Panc1 (cell line): ENCODE measurements around the gene SLX9. TPM values are rescaled to one million over a fixed set of nuclear protein-coding genes. Genes with fewer than 3 reads are reported as not detected.

Experiments used
- ATAC-seq: fragments of 200-7000 bp; cut with Tn5 transposase; 2 replicates; pipeline ENCODE4 v1.9.1; 2020; ENCODE audit warnings: mild to moderate bottlenecking, moderate library complexity
- BruUV-seq: library from RNA; stranded (reverse); fragments of 400-500 nt; replicated peaks from 2 replicates; lab custom pipeline; 2021; lab: Mats Ljungman, UMichigan
- CTCF ChIA-PET: fragments of 300-600 bp; sonication (Branson Sonifier 250); formaldehyde crosslinking; loops from one replicate; lab custom pipeline; 2022; ENCODE audit warnings: antibody characterized with exemption; lab: Charles Lee
- POLR2A ChIA-PET: fragments of 300-600 bp; sonication (Branson Sonifier 250); formaldehyde crosslinking; loops from one replicate; lab custom pipeline; 2022; ENCODE audit warnings: antibody characterized with exemption; lab: Charles Lee
- DNase-seq: peaks from one replicate; pipeline ENCODE4 v3.0.0-alpha.2; 2010; ENCODE audit warnings: low read depth, low spot score
- H3K27ac ChIP-seq: 2 replicates; pipeline ENCODE4 v1.5.1; 2011; ENCODE audit warnings: mild to moderate bottlenecking, low read length, inconsistent platforms
- H3K27me3 ChIP-seq: fragments of 200-500 bp; sonication (Bioruptor generic); 2 replicates; pipeline ENCODE4 v1.6.0; 2014; ENCODE audit warnings: low read length, inconsistent platforms; ENCODE audit not compliant: control insufficient read depth, insufficient read depth
- H3K36me3 ChIP-seq: fragments of 200-500 bp; sonication (Bioruptor generic); 2 replicates; pipeline ENCODE4 v1.5.1; 2014; ENCODE audit warnings: inconsistent platforms, mild to moderate bottlenecking, low read length, moderate library complexity; ENCODE audit not compliant: control insufficient read depth, insufficient read depth
- H3K4me1 ChIP-seq: 2 replicates; pipeline ENCODE4 v1.5.1; 2011; ENCODE audit warnings: inconsistent platforms, mild to moderate bottlenecking, low read length, moderate library complexity; ENCODE audit not compliant: control insufficient read depth, insufficient read depth
- H3K4me3 ChIP-seq, 2 experiments: 2 replicates each; pipeline ENCODE4 v1.5.1; 2011 to 2012; ENCODE audit warnings: low read depth in 2 of 2, low read length in 2 of 2, mild to moderate bottlenecking in 2 of 2, inconsistent platforms in 1 of 2, moderate library complexity in 1 of 2
- H3K9me3 ChIP-seq: fragments of 200-500 bp; sonication (Bioruptor generic); 2 replicates; pipeline ENCODE4 v1.5.1; 2014; ENCODE audit warnings: low read depth, mild to moderate bottlenecking, inconsistent platforms, low read length, moderate library complexity; ENCODE audit not compliant: control insufficient read depth, insufficient read depth
- POLR2AphosphoS5 ChIP-seq: IDR thresholded peaks from 2 replicates; pipeline ENCODE4 v1.6.1; 2012; ENCODE audit warnings: mild to moderate bottlenecking, low read depth, low read length, moderate library complexity
- SIN3A ChIP-seq: IDR thresholded peaks from 2 replicates; pipeline ENCODE4 v1.6.1; 2012; ENCODE audit warnings: low read depth, mild to moderate bottlenecking, low read length, moderate library complexity, borderline replicate concordance; ENCODE audit not compliant: insufficient read depth
- TCF7L2 ChIP-seq: IDR thresholded peaks from 2 replicates; pipeline ENCODE4 v1.6.1; 2011; ENCODE audit warnings: mild to moderate bottlenecking, low read depth, low read length, inconsistent platforms
- in situ Hi-C: cut with HindIII; loops from 2 replicates; pipeline ENCODE4 v1.10.0; 2016; ENCODE audit warnings: low sequenced_read_pairs, low pct_unique_long_range_greater_than_20kb
- intact Hi-C: fragments of 100-400 bp; cut with micrococcal nuclease; formaldehyde crosslinking; loops from one replicate; pipeline ENCODE4 v1.10.0; 2022; ENCODE audit not compliant: unreplicated experiment
- total RNA-seq: library from RNA; stranded (reverse); gene quantifications from one replicate; pipeline ENCODE4 v1.2.1, GENCODE V29; 2021; ENCODE audit not compliant: unreplicated experiment
- TF ChIP-seq, protein P1 (sequence below): fragments of 450-650 bp; IDR thresholded peaks from 2 replicates; pipeline ENCODE4 v1.5.1; 2017; ENCODE audit warnings: mild to moderate bottlenecking
- TF ChIP-seq, protein P2 (sequence below), 2 experiments: IDR thresholded peaks; 2 replicates each; pipeline ENCODE4 v1.6.1; 2011 to 2012; ENCODE audit warnings: low read depth in 2 of 2, control low read depth in 1 of 2, low read length in 1 of 2, mild to moderate bottlenecking in 1 of 2, moderate library complexity in 1 of 2; ENCODE audit not compliant: insufficient read depth in 1 of 2

SLX9 gene
- total RNA-seq, 1 experiment from 2014 or later = 50.9 TPM

DNA sequence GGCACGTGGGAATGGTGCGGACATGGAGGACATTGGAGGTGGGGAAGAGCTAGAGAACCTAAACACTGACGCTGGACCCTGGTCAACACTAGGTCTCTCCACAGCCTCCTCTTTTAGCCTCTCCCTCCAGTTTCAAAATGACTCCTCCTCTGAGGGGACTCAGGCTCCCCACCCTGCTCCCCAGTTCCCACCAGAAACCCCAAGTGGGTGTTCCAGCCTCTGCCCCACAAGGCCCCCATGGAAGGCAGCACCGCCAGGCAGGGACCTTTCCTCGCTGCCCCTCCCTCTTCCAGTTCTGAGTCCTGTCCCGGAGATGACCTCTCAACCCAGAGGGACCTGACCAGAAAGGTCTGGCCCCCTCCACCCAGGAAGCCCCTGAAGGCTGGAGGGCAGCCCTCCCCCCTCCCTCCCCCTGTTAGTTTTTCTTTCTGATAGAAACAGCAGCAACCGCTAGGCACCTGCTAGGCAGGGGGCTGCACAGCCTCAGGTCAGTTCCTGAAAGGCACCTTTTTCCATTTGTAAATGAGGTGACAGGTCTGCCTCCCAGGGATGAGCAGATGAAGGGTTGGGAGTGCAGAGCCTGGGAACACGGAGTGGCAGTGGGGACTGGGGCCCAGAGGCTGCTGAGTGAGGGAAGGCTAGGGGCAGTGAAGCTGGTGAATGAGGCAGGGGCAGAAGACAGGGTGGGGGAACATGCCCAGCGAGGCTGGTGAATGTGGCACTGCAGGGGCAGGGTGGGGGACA lies 9.9 kb upstream of the SLX9 start:
- Histone ChIP-seq H3K4me1 (peaks cover 30% of the 10 kb centered on the region), H3K9me3 (no peaks in the 10 kb centered on the region), H3K4me3 (no peak overlapping the region), H3K36me3 (no peaks in the 10 kb centered on the region), H3K27ac (0 out of 2 replicates have a peak overlapping the region, but pooled peaks have one; percentile 25), H3K27me3 (no peaks in the 10 kb centered on the region)
- DNase-seq (no peak), ATAC-seq (no peak)
- no TSS peak for BruUV-seq
- ChIA-PET CTCF (no interaction called here), POLR2A (no interaction called here)
- TF ChIP-seq SIN3A = no peak
- no peak for TF ChIP-seq TCF7L2
- TF ChIP-seq, protein P1, sequence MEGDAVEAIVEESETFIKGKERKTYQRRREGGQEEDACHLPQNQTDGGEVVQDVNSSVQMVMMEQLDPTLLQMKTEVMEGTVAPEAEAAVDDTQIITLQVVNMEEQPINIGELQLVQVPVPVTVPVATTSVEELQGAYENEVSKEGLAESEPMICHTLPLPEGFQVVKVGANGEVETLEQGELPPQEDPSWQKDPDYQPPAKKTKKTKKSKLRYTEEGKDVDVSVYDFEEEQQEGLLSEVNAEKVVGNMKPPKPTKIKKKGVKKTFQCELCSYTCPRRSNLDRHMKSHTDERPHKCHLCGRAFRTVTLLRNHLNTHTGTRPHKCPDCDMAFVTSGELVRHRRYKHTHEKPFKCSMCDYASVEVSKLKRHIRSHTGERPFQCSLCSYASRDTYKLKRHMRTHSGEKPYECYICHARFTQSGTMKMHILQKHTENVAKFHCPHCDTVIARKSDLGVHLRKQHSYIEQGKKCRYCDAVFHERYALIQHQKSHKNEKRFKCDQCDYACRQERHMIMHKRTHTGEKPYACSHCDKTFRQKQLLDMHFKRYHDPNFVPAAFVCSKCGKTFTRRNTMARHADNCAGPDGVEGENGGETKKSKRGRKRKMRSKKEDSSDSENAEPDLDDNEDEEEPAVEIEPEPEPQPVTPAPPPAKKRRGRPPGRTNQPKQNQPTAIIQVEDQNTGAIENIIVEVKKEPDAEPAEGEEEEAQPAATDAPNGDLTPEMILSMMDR = no peak
- TF ChIP-seq POLR2AphosphoS5 = no peak
- TF ChIP-seq, protein P2, sequence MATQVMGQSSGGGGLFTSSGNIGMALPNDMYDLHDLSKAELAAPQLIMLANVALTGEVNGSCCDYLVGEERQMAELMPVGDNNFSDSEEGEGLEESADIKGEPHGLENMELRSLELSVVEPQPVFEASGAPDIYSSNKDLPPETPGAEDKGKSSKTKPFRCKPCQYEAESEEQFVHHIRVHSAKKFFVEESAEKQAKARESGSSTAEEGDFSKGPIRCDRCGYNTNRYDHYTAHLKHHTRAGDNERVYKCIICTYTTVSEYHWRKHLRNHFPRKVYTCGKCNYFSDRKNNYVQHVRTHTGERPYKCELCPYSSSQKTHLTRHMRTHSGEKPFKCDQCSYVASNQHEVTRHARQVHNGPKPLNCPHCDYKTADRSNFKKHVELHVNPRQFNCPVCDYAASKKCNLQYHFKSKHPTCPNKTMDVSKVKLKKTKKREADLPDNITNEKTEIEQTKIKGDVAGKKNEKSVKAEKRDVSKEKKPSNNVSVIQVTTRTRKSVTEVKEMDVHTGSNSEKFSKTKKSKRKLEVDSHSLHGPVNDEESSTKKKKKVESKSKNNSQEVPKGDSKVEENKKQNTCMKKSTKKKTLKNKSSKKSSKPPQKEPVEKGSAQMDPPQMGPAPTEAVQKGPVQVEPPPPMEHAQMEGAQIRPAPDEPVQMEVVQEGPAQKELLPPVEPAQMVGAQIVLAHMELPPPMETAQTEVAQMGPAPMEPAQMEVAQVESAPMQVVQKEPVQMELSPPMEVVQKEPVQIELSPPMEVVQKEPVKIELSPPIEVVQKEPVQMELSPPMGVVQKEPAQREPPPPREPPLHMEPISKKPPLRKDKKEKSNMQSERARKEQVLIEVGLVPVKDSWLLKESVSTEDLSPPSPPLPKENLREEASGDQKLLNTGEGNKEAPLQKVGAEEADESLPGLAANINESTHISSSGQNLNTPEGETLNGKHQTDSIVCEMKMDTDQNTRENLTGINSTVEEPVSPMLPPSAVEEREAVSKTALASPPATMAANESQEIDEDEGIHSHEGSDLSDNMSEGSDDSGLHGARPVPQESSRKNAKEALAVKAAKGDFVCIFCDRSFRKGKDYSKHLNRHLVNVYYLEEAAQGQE (IDR thresholded peaks at IDR 0.05; ENCODE audit: insufficient read depth in 1 of 2, low read depth in 2 of 2, low read length in 1 of 2) = no peak
- in situ Hi-C loops = no loop called here
- intact Hi-C loops = loop anchor here (5.0 to 10.0 kb wide), 2 partner anchors 38 to 55 kb away; partner anchors contain the start of gene PTTG1IP

DNA sequence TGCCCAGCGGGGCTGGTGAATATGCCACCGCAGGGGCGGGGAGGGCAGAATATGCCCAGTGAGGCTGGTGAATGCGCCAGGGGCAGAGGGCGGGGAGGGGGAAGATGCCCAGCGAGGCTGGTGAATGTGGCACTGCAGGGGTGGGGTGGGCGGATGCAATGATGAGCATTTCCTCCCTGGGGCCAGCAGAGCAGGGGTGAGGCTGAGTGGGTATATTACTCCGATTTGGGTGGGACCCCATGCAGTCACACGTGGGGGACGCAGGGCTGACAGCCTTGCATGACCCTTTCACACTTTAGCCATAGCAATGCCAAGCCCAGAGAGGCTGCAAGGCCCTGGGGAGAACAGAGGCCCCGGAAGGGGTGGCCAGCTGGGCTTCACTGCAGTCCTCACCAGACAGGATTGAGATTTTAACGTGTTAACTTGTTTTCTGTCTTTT lies 9.3 kb upstream of the SLX9 start:
- ATAC-seq (no peak), DNase-seq (no peak)
- TF ChIP-seq, protein P1 = no peak
- TF ChIP-seq TCF7L2 (no peak), SIN3A (no peak), POLR2AphosphoS5 (no peak)
- TF ChIP-seq, protein P2 (IDR thresholded peaks at IDR 0.05; ENCODE audit: insufficient read depth in 1 of 2, low read depth in 2 of 2, low read length in 1 of 2) = no peak
- POLR2A ChIA-PET = no interaction called here
- Histone ChIP-seq H3K9me3 (no peaks in the 10 kb centered on the region), H3K27ac (no peak overlapping the region), H3K36me3 (no peaks in the 10 kb centered on the region), H3K27me3 (no peaks in the 10 kb centered on the region), H3K4me3 (no peak overlapping the region), H3K4me1 (peaks cover 30% of the 10 kb centered on the region)
- intact Hi-C loops (loop anchor here (5.0 kb wide), 1 partner anchor 38 kb away; no protein-coding TSS in a partner anchor), in situ Hi-C loops (no loop called here)
- BruUV-seq = no TSS peak
- CTCF ChIA-PET = no interaction called here
